ENCODE data around the gene TDP1. TPM values are rescaled to one million over a fixed set of nuclear protein-coding genes. Genes with fewer than 3 reads are reported as not detected.

TDP1 gene
- total and polyA plus RNA-seq, 4 donors = 3.3 to 10.6 (median 4.2) TPM

GRCh38 chr14:90079576-90079975, 123.8 kb downstream of the TDP1 start (continued):
- TF ChIP-seq YY1 (IDR thresholded peaks at IDR 0.05) = no peak

- TF ChIP-seq JUND (IDR thresholded peaks at IDR 0.05) (peak in 1 of 2 donors; percentile 64), ATF3 (IDR thresholded peaks at IDR 0.05) (no peak), MAX (IDR thresholded peaks at IDR 0.05) (no peak), HNF4A (conservative IDR thresholded peaks at IDR 0.05) (peak; percentile 27 to 67), FOXA1 (IDR thresholded peaks at IDR 0.05) (no peak), SP1 (IDR thresholded peaks at IDR 0.05) (peak; percentile 25), REST (IDR thresholded peaks at IDR 0.05) (peak; percentile 21), TAF1 (conservative IDR thresholded peaks at IDR 0.05) (no peak), EGR1 (IDR thresholded peaks at IDR 0.05; ENCODE audit: low read depth in 2 of 2) (no peak), HNF4G (IDR thresholded peaks at IDR 0.05) (peak; percentile 6), RAD21 (IDR thresholded peaks at IDR 0.05) (no peak), YY1 (IDR thresholded peaks at IDR 0.05) (peak; percentile 70), GABPA (IDR thresholded peaks at IDR 0.05 in 1 of 2, conservative IDR thresholded peaks at IDR 0.05 in 1 of 2) (no peak), CTCF (IDR thresholded peaks at IDR 0.05; ENCODE audit: low read depth, low read length, missing input control) (no peak), ZBTB33 (IDR thresholded peaks at IDR 0.05) (no peak), FOXA2 (IDR thresholded peaks at IDR 0.05) (no peak), NR2F2 (IDR thresholded peaks at IDR 0.05) (no peak), RXRA (IDR thresholded peaks at IDR 0.05) (peak in 1 of 2 donors; percentile 66)
- Histone ChIP-seq H3K36me3 (ENCODE audit: control insufficient read depth in 4 of 4, insufficient read depth in 3 of 4, low read depth in 1 of 4, low read length in 3 of 4) (no peaks in the 10 kb centered on the region), H3K4me1 (ENCODE audit: control insufficient read depth in 4 of 4, insufficient read depth in 4 of 4, low read length in 3 of 4) (no peaks in the 10 kb centered on the region), H3K9ac (ENCODE audit: low read depth in 1 of 2, low read length in 2 of 2) (no peak overlapping the region), H3K9me3 (ENCODE audit: control insufficient read depth in 4 of 4, low read length in 3 of 4) (peaks cover 0 to 2% (median 0%) of the 10 kb centered on the region in 4 donors), H3K27me3 (ENCODE audit: control insufficient read depth in 4 of 4, insufficient read depth in 4 of 4, low read length in 3 of 4) (no peaks in the 10 kb centered on the region), H3K4me3 (ENCODE audit: low read depth in 1 of 3, low read length in 3 of 3) (no peak overlapping the region), H3K27ac (ENCODE audit: low read depth in 1 of 2, low read length in 2 of 2) (no peak overlapping the region)
- DNase-seq (ENCODE audit: low spot score) = no peak
- WGBS = 44% methylated on average over 6 of the region's 6 CpGs
These were observed 131.7 kb downstream of the TDP1 start for GRCh38 chr14:90087433-90087832.
